GM19238 (cell line): ENCODE data around the gene TUBA3E.
"Not testable (repeated sequence)": the region's sequence is repeated elsewhere in the genome, so short reads cannot be mapped to it uniquely, and the experiment has no call there.

Source experiments
- DNase-seq: peaks from one replicate; pipeline ENCODE4 v3.0.0; 2011; ENCODE audit warnings: low spot score; ENCODE audit not compliant: insufficient read length

TUBA3E gene

GRCh38 chr2:130162968-130163367 lies 35.3 kb downstream of the TUBA3E start:
- DNase-seq = no peak

GRCh38 chr2:130162486-130162885 lies 35.8 kb downstream of the TUBA3E start:
- DNase-seq = not testable (repeated sequence)

GRCh38 chr2:130160838-130161705 lies 37.2 kb downstream of the TUBA3E start:
- not testable (repeated sequence) for DNase-seq

- no peak for DNase-seq
These were observed 38.1 kb downstream of the TUBA3E start for GRCh38 chr2:130160131-130160530.

- not testable (repeated sequence) for DNase-seq
These were observed 38.9 kb downstream of the TUBA3E start for GRCh38 chr2:130159376-130159775.

- DNase-seq = no peak
These were observed 39.6 kb downstream of the TUBA3E start for GRCh38 chr2:130158631-130159030.

- DNase-seq = peak; percentile 27
These were observed 40.3 kb downstream of the TUBA3E start for GRCh38 chr2:130157825-130158514.

GRCh38 chr2:130157354-130157753 lies 40.9 kb downstream of the TUBA3E start:
- not testable (repeated sequence) for DNase-seq

- DNase-seq = no peak
These were observed 41.6 kb downstream of the TUBA3E start for GRCh38 chr2:130156624-130157004.

GRCh38 chr2:130155956-130156623 lies 42.1 kb downstream of the TUBA3E start:
- DNase-seq = not testable (repeated sequence)

GRCh38 chr2:130154773-130155765 lies 43.2 kb downstream of the TUBA3E start:
- DNase-seq = no peak

- DNase-seq = not testable (repeated sequence)
These were observed 43.8 kb downstream of the TUBA3E start for GRCh38 chr2:130154423-130154770.

- not testable (repeated sequence) for DNase-seq
These were observed 44.4 kb downstream of the TUBA3E start for GRCh38 chr2:130153721-130154422.

- no peak for DNase-seq
These were observed 45.2 kb downstream of the TUBA3E start for GRCh38 chr2:130152816-130153595.

GRCh38 chr2:130152136-130152815 lies 46.0 kb downstream of the TUBA3E start:
- DNase-seq = not testable (repeated sequence)

- DNase-seq = not testable (repeated sequence)
These were observed 47.1 kb downstream of the TUBA3E start for GRCh38 chr2:130151145-130151512.

- no peak for DNase-seq
These were observed 47.8 kb downstream of the TUBA3E start for GRCh38 chr2:130150181-130151144.

- not testable (repeated sequence) for DNase-seq
These were observed 49.7 kb downstream of the TUBA3E start for GRCh38 chr2:130148515-130148914.
